Stimulated activated CD8-positive, alpha-beta memory T cell treated with anti-CD3 and anti-CD28 coated beads, Interleukin-12 subunit alpha, Interleukin-12 subunit beta, amount 100 ng/mL, for 4 hours (primary cell): ENCODE measurements around the gene ICA1L.

ENCODE experiments used
- DNase-seq: peaks from one replicate; pipeline ENCODE4 v3.0.0-alpha.2; 2020; ENCODE audit warnings: low read depth

The ICA1L gene

DNA sequence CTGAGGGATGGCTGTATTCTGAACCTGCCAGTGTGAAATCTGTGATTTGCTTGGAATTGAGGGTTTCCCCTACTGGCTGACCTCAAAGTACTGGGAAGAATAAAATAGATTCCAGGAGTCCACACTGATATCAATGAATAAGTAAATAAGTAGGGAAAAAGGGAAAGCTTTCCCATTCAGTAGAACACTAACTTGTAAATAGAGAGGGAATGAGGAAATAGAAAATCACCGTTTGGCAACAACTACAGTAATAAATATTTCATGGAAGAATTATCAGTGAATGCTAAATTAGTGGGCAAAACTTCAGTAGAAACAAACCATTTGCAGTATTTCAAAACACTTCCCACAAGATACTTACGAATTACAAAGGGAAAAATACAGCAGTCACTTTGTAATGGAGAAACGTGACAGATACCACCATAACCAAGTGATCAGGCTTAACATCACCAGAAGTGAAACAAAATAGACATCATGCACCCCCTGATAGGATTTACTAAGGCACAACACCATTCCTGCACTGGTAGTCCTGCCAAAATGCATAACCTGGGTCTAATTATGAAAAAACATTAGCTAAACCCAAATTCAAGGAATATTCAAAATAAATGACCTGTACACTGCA, 88.5 kb downstream of the ICA1L start:
- no peak for DNase-seq

DNA sequence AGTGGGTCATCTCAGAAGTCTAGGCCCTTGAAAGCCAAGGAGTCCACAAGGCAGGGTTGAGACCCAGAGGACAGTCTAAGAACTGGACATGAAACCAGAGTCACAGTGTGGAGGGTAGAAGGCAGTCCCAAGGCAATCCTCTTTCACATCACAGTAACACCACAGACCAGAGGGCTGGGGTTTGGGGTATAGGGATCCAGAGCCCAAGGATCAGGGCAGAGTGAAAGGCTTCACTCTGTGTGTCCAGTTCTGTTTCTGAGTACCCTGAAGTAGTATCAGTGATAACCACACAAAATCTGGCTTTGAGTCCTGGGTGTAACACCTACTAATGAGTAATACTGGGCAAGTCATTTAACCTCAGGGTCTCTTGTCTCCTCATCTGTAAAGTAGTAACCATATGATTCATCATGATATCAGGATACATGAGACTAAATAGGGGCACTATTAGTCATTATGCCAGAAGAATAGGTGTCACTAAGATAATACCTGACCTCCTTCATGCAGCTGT, 91.0 kb downstream of the ICA1L start:
- no peak for DNase-seq

DNA sequence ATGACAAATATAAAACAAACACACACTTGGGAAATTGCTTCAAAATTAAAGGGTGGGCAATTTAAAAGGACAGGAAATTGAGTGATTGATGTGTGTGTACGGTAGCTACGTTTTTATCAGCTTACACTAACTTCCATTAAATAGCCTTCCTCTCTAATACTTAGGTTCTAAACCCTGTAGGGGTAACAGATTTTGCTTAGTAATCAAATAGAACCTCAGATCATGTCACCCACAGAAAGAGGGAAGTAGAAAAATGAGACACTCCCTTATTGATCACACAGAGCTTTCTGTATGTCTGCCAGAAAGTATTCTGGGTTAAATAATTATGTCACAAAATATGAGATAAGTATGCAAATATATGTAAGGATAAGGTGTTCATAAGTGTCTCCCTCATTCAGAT, 93.3 kb downstream of the ICA1L start:
- DNase-seq: no peak

DNA sequence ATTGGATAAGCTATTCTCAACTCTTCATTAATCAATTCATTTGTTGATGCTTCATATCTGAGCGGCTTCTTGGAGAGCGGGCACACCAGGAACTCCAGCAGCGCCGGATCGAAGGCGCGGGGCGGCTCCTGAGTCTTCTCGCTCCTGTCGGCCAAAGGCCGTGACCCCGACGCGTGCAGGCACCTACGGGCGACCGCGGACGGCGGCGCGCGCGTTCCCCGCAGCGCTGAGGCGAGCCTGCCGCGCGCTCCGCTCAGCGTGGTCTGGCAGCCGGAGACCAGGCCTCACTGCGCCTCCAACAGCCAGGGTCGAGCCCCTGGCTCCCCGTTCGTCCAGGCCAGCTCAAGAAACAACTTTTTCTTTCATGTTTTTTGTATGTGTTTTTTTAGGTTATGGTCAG, 97.5 kb downstream of the ICA1L start:
- no peak for DNase-seq

GRCh38 chr2:202773301-202773973, 98.1 kb downstream of the ICA1L start:
- no peak for DNase-seq

DNA sequence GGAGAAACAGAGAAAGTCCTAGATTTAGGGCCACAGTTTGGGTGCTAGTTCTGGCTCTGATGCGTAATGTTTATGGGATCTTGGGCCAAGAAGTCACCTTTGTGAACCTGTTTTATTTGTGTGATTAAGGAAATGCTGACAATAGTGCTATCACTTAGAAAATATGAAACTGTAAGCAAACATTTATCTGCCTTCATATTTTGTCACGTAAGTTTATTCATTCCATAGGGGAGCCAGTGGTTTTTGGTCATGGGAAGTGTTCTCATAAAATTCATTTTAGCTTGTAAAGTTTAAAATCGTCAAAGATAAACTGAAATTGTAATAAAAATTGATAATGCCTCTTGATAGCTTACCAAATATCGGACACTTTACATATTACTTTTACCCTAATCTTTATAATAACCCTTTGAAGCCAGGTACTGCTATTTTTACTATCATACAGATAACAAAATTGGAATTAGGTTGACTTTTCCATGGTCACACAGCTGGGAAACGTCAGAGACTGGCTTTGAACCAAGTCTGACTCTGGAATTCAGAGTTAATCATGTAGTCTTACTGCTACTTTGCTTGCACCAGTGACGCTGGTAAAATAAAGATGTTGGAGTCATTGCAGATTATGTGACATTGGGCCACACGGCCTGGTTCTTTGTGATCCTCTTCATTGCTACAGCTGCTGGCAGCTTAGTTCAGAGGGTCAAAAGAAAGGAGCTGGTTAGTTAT, 99.7 kb downstream of the ICA1L start:
- no peak for DNase-seq

DNA sequence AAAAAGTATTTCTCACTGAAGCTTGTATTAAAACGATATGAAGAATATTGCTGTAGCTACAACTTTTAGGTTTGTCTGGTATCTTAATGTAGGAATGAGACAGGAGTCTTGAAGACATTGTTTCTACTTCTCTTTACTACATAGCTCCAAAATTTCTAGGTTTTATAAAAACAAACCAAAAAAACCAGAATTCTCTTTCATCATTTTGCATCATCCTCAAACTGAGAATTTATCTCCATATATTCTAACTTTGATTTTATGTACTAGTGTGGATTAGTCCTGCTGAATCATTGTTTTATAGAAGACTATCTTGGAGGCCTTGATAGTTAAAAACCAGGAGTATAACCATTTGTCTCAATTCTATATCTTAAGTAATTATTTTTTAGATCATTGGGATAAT, 100.2 kb downstream of the ICA1L start:
- DNase-seq: no peak

- DNase-seq: no peak
Observed at GRCh38 chr2:202769201-202769600, 102.4 kb downstream of the ICA1L start.

DNA sequence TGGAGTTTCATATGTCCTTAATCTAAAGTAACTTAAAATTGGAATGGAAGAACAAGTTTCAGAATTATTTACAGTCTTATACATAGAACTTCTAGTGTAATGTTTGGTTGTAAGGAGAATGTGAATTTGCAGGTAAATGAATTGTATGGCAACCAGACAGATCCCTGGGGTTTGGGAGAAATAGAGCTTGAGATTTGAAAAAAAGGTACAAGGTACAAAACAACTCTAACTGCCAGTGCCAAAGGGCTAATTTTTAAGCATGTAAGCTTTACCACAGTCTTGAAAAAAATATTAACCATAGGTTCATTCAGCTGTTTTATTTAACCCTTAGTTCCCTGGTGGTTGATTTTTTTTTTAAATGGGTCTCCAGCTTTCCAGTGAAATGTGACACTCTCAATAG, 103.3 kb downstream of the ICA1L start:
- DNase-seq: no peak

GRCh38 chr2:202765436-202765835, 106.1 kb downstream of the ICA1L start:
- DNase-seq: no peak

- no peak for DNase-seq
Observed at GRCh38 chr2:202764991-202765390, 106.6 kb downstream of the ICA1L start.

GRCh38 chr2:202763916-202764315, 107.7 kb downstream of the ICA1L start:
- no peak for DNase-seq

- DNase-seq: no peak
Observed at GRCh38 chr2:202762556-202762955, 109.0 kb downstream of the ICA1L start.

- DNase-seq: no peak
Observed at GRCh38 chr2:202760848-202761247, 110.7 kb downstream of the ICA1L start.

DNA sequence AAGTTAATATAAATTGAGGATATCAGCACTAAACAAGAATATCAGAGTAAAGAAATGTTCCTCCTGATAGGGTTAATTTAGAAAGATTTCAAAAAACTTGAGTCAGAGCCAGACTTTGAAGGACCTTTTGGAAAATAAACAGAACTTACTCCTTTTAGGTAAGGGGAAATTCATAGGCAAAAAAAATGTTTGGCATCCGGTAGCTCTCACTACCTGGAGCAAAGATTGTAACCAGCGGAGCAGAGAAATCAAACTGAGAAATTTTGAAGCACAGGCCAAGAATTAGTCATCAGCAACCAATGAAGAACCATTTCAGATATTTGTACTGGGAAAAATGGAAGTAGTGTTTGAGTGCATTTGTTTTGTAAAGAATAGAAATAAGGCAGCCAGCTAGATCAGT, 113.0 kb downstream of the ICA1L start:
- DNase-seq: no peak

- DNase-seq: no peak
Observed at GRCh38 chr2:202758128-202758527, 113.4 kb downstream of the ICA1L start.

- DNase-seq: no peak
Observed at GRCh38 chr2:202757339-202757738, 114.2 kb downstream of the ICA1L start.

DNA sequence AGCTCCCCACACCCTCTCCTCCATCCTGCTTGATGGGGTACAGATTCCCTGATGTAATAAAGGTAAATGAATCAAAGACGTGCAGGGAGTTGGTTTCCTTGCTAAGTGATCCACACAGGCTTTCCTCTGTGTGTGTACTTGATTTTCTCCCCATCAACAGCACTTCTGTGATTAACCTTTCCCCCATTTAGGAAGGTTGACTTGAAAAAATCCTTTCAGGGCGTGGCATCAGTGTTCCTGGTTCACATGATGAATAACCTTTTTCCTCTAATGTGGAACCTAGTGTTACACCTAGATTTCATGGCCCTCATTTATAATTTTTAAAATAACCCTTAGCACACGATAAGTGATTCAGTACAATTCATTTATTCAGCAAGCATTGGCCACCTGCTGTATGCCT, 115.0 kb downstream of the ICA1L start:
- DNase-seq: no peak

DNA sequence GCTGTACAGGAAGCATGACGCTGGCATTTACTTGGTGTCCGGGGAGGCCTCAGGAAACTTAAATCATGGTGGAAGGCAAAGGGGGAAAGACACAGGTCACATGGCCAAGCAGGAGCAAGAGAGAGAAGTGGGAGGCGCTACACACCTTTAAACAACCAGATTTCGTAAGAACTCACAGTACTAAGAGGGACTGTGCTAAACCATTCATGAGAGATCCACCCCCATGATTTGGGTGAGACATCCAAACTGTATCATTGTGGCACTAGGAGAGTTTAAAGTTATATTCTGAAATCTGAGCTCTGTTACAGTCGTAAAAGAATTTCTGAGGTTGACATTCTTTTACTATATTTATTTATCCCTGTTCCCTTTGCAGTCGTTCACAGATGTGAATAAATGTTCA, 116.6 kb downstream of the ICA1L start:
- no peak for DNase-seq

- DNase-seq: no peak
Observed at GRCh38 chr2:202752071-202752470, 119.5 kb downstream of the ICA1L start.

- no peak for DNase-seq
Observed at GRCh38 chr2:202750763-202751427, 120.7 kb downstream of the ICA1L start.

DNA sequence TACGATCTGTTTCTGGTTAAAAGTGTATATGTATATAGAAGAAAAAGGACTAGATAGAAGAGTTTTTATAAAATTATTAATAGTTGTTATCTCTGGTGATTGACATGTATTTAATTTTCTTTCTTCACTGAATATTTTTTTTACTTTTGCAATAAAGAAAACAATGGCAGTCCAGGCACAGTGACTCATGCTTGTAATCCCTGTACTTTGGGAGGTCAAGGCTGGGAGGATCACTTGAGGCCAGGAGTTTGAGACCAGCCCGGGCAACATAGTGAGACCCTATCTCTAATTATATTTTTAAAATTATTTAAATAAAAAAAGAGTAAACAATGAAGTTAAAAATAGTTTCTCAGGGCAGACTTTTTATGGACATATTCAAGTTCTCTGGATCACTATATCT, 122.1 kb downstream of the ICA1L start:
- no peak for DNase-seq

- no peak for DNase-seq
Observed at GRCh38 chr2:202743613-202744012, 128.0 kb downstream of the ICA1L start.
